ENCODE data around the gene FAM83F. TPM values are rescaled to one million over a fixed set of nuclear protein-coding genes. Genes with fewer than 3 reads are reported as not detected.

The FAM83F gene
- total RNA-seq, 1 experiment from 2014 or later = 21.0 TPM

GRCh38 chr22:39995393-39996252 lies 869 bp downstream of the FAM83F start:
- peak; percentile 23 for DNase-seq

GRCh38 chr22:39996732-39997131 lies 2.0 kb downstream of the FAM83F start:
- peak; percentile 30 for DNase-seq
- Mint-ChIP-seq H3K9me3 (ENCODE audit: low read depth, unreplicated experiment) (no peaks in the 10 kb centered on the region), H3K36me3 (ENCODE audit: insufficient read depth, unreplicated experiment) (peaks cover 33% of the 10 kb centered on the region), H3K4me3 (ENCODE audit: low read depth, unreplicated experiment) (peak overlapping the region; percentile 70), H3K27me3 (ENCODE audit: unreplicated experiment) (peaks cover 21% of the 10 kb centered on the region), H3K4me1 (ENCODE audit: low read depth, unreplicated experiment) (peaks cover 57% of the 10 kb centered on the region), H3K27ac (ENCODE audit: unreplicated experiment) (peak overlapping the region; percentile 64)
- no TSS peak for BruUV-seq (replicated peaks)
- TF ChIP-seq CTCF (IDR thresholded peaks at IDR 0.05; ENCODE audit: unreplicated experiment) = no peak
- intact Hi-C loops (cut with micrococcal nuclease; ENCODE audit: unreplicated experiment) = loop anchor here (5.0 kb wide), 1 partner anchor 49 kb away; no protein-coding TSS in a partner anchor
- CTCF ChIA-PET = interaction anchor here (0.6 to 1.5 kb wide), 3 partner anchors 28 to 104 kb away, joined by 4 to 9 read pairs (median 5); no protein-coding TSS in a partner anchor

More at GRCh38 chr22:39995393-39996252, 869 bp downstream of the FAM83F start:
- BruUV-seq (replicated peaks) = no TSS peak
- peaks cover 56% of the 10 kb centered on the region for H3K4me1 Mint-ChIP-seq (ENCODE audit: low read depth, unreplicated experiment)
- intact Hi-C loops (cut with micrococcal nuclease; ENCODE audit: unreplicated experiment) = loop anchor here (5.0 kb wide), 1 partner anchor 48 kb away; no protein-coding TSS in a partner anchor
- no peaks in the 10 kb centered on the region for H3K9me3 Mint-ChIP-seq (ENCODE audit: low read depth, unreplicated experiment)
- peaks cover 31% of the 10 kb centered on the region for H3K36me3 Mint-ChIP-seq (ENCODE audit: insufficient read depth, unreplicated experiment)
- H3K27ac Mint-ChIP-seq (ENCODE audit: unreplicated experiment) = peak overlapping the region; percentile 64
- peak overlapping the region; percentile 70 for H3K4me3 Mint-ChIP-seq (ENCODE audit: low read depth, unreplicated experiment)
- TF ChIP-seq CTCF (IDR thresholded peaks at IDR 0.05; ENCODE audit: unreplicated experiment) = no peak
- CTCF ChIA-PET = no interaction called here
- peaks cover 27% of the 10 kb centered on the region for H3K27me3 Mint-ChIP-seq (ENCODE audit: unreplicated experiment)

DNA sequence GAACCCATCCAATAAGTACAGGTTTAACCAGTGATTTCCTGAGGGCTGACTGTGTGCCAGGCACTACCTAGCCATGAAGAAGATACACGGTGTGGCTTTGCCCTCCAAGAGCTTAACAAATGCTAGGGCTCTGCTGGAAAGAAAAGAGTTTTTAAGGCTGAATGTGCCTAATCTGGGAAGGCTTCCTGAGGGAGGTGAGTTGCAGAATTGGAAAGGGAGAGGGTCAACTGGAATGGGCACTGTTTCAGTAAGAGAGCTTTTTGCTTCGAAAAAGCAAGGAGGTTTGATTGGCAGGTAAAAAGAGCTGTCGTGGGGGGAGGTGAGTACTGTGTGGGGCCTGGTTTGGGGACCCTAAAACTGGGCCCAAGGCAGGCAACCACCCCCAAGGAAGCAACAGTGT lies 2.7 kb downstream of the FAM83F start:
- peaks cover 59% of the 10 kb centered on the region for H3K4me1 Mint-ChIP-seq (ENCODE audit: low read depth, unreplicated experiment)
- H3K36me3 Mint-ChIP-seq (ENCODE audit: insufficient read depth, unreplicated experiment) = peaks cover 40% of the 10 kb centered on the region
- intact Hi-C loops (cut with micrococcal nuclease; ENCODE audit: unreplicated experiment) = loop anchor here (5.0 kb wide), 1 partner anchor 50 kb away; no protein-coding TSS in a partner anchor
- DNase-seq = no peak
- H3K4me3 Mint-ChIP-seq (ENCODE audit: low read depth, unreplicated experiment) = peak overlapping the region; percentile 70
- H3K9me3 Mint-ChIP-seq (ENCODE audit: low read depth, unreplicated experiment) = no peaks in the 10 kb centered on the region
- no peak overlapping the region for H3K27ac Mint-ChIP-seq (ENCODE audit: unreplicated experiment)
- H3K27me3 Mint-ChIP-seq (ENCODE audit: unreplicated experiment) = peaks cover 14% of the 10 kb centered on the region
- TF ChIP-seq CTCF (IDR thresholded peaks at IDR 0.05; ENCODE audit: unreplicated experiment) = no peak
- CTCF ChIA-PET = interaction anchor here (1.3 to 1.5 kb wide), 2 partner anchors 27 to 105 kb away, joined by 4 to 5 read pairs; no protein-coding TSS in a partner anchor
- no TSS peak for BruUV-seq (replicated peaks)

GRCh38 chr22:39997939-39998726 lies 3.4 kb downstream of the FAM83F start:
- H3K9me3 Mint-ChIP-seq (ENCODE audit: low read depth, unreplicated experiment) = no peaks in the 10 kb centered on the region
- peak; percentile 82 for DNase-seq
- CTCF ChIA-PET = interaction anchor here (1.3 to 1.5 kb wide), 2 partner anchors 26 to 105 kb away, joined by 4 to 5 read pairs; no protein-coding TSS in a partner anchor
- H3K36me3 Mint-ChIP-seq (ENCODE audit: insufficient read depth, unreplicated experiment) = peaks cover 42% of the 10 kb centered on the region
- intact Hi-C loops (cut with micrococcal nuclease; ENCODE audit: unreplicated experiment) = loop anchor here (5.0 kb wide), 1 partner anchor 51 kb away; no protein-coding TSS in a partner anchor
- peaks cover 59% of the 10 kb centered on the region for H3K4me1 Mint-ChIP-seq (ENCODE audit: low read depth, unreplicated experiment)
- H3K27ac Mint-ChIP-seq (ENCODE audit: unreplicated experiment) = peak overlapping the region; percentile 54
- BruUV-seq (replicated peaks) = no TSS peak
- H3K4me3 Mint-ChIP-seq (ENCODE audit: low read depth, unreplicated experiment) = peak overlapping the region; percentile 70
- TF ChIP-seq CTCF (IDR thresholded peaks at IDR 0.05; ENCODE audit: unreplicated experiment) = no peak
- H3K27me3 Mint-ChIP-seq (ENCODE audit: unreplicated experiment) = peaks cover 7% of the 10 kb centered on the region

All from Calu3 (cell line).